HG02798 (cell line): ENCODE results near the gene C19orf25.
"Not testable (repeated sequence)": the region's sequence is repeated elsewhere in the genome, so short reads cannot be mapped to it uniquely, and the experiment has no call there.

Experiments used
- ATAC-seq: cut with Tn5 transposase; IDR thresholded peaks from one replicate; pipeline ENCODE4 v1.9.1; 2021; ENCODE audit warnings: mild to moderate bottlenecking; ENCODE audit not compliant: unreplicated experiment, poor library complexity

The C19orf25 gene

DNA sequence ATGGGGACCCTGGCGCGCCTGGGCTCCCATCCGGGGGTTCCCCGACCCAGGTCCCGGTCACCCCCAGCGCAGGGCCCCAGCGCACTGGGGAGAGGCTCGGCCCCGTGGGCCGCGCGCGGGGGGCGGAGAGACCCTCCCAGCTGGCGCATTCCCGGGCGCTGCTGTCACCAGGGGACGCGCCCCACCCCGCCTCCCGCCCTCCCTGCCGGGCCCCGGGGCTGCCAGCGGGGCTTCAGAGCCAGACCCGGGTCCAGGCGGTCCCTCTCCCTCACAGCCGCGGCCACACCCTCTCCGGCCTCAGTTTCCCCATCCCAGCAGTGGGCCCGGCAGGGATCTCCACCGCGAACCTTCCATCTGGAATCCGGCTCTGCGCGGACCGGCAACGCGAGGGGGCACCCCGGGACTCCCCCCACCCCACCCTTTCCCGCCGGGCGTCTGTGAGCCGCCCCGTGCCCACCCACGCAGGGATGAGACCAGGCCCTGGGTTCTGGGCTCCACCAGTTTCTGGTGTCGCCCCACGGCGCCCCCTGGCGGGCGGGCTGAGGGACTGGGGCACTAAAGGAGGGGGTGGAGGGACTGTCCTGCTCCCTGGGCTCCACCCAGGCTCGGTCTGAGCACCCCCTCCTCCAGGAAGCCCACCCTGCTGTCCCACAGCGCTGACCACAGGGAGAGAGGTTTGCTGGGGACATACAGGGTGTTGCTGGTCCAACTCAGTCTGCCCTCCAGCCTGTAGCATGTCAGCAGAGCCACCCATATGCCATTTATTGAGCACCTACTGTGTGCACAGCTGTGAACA is 34.7 kb upstream of the C19orf25 start:
- ATAC-seq, result no peak

GRCh38 chr19:1512671-1513498 is 33.9 kb upstream of the C19orf25 start, which contains the start of gene ADAMTSL5:
Gene ADAMTSL5, minus strand, starts transcription at chr19:1513019. Its CDS starts 2,076 bp downstream, at chr19:1510943.
- no peak for ATAC-seq

GRCh38 chr19:1511318-1512317 is 32.6 kb upstream of the C19orf25 start:
- ATAC-seq, result no peak

GRCh38 chr19:1510807-1511206 is 31.8 kb upstream of the C19orf25 start:
- no peak for ATAC-seq

DNA sequence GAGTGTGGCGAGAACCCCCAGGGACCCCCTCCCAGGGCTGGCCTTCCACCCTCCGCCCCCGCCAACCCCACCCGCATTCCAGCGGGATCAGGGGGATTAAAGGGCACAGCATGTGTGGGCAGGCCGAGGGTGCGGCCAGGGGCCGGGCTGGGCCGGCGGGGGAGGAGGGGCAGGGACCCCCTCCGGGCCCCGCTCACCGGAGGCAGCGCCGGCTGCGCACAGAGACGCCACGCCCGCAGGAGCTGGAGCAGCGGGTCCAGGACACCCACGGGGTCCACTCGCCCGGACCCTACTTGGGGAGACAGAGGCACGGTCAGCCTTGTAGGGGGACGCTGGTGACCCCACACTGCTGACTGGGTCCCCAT is 31.4 kb upstream of the C19orf25 start:
- no peak for ATAC-seq

DNA sequence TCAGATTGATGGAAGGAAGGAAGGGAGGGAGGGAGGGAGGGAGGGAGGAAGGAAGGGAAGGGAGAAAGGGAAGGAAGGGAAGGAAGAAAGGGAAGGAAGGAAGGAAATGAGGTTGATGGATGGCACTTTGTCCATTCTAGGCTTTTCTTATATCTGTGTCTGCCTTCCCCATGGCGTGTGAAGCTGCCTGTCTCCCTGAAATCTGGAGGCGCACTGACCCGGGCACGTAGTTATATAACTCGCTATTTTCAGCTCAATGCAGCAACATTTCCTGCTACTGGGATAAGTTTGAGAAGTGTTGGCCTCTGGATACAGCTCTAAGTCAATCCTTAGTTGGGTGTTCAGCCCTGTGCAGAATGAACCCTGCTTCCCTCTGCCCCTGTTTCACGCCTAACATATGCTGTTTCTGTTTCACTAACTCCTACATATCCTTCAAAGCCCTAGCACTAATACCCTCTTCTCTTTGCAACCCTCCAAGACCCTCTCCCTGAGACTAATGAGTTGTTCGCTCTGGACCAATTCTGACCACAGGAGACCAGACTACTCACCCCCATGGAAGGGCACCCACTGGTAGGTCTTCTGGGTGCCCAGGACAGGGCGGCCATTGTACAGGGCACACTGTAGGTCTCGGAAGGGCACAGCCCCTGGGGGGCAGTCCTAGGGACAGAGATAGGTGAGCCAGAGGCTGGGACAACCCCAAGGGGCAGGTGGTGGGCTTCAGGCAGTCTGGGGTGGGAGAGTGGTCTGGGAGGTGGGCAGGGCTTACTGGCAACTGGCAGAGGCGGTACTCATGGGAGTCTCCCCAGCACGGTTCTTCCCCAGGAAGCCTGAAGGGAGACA is 30.8 kb upstream of the C19orf25 start:
- ATAC-seq, result no peak

DNA sequence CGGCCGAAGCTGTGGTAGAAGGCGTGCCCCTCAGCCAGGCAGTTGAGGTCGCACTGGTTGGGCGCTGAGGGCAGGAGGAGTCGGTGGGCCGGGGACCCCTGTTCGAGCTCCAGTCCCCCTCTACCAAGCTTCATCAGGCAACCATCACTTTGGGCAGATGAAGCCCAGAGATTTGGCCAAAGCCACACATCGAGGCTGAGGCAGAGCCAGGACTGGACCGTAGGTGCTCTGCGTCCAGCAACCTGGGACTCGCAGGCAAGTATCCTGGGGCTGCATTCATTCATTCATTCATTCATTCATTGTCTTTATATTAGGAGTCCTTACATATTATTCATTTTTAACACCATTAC is 29.5 kb upstream of the C19orf25 start:
- ATAC-seq, result no peak

DNA sequence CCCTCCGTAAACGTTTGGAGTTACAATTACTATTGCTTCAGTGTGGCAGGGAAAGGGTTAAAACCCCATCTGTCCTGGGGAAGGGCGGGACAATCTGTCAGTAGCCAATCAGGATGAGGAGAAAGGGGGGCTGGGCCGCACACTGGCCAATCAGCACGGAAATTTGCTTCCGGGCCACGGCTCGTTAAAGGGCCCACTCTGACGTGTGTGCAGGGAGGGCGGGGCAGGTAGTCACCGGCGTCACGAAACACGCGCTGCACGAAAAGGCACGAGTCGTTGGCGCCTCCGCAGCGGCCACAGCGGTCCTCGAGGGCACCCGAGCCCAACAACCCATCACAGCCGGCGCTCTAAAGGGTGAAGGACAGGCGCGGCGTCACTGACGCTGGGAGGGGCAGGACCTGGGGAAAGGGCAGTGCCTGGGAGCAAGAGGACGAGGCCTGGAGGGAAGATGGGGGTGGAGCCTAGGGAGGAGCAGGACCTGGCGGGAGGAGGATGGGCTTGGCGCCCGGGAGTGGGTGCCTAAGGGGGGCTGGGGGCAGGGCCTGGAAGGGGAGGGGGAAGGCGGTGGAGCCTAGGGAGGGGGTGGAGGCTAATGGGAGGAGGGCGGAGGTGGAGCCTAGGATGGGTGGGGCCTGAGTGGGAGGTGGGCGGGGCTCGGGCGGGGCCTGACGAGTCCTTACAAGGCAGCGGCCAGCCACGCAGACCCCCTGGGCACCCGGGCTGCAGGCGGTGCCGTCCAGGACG is 28.9 kb upstream of the C19orf25 start:
- ATAC-seq, result no peak

- ATAC-seq, result no peak
Measured at GRCh38 chr19:1507192-1507660, 28.2 kb upstream of the C19orf25 start.

DNA sequence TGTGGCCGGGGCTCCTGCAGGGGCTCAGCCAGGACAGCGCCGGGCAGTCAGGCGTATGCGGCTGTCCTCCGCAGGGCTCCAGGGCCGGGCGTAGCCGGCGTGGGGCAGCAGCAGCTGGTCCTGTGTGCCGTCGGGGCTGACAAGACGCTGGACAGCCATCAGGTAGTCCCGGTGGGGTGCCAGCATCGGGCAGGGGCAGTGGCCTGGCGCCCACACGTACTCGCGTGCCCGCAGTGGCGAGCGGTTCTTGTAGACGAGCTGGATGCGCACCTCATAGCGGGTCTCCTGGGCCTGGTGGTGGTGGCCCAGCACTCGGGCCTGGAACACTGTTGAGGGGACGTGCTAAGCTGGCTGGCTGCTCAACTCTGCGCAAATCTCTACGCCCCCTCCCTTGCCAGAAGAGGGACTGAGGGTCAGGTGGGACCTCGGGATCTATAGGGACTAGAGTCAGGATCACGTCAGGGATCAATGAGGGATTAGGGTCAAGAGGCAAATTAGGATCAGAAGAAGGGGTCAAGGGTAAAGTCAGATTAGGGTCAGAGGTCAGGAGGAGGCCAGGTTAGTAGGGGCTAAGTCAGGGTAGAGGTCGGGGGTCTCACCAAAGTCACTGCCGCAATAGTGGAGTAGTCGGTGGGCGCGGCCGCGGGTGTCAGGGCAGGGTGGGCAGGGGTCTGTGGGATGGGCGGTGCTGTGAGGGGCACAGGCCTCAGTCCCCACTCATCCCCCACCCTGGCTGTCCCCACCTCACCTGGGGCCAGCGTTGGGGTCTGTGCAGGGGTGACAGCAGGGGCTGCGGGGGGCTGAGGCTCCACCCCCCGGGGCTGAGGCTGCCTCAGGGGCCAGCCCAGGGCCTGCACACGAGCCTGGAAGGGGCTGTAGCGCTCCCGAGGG is 27.2 kb upstream of the C19orf25 start:
- ATAC-seq, result no peak

DNA sequence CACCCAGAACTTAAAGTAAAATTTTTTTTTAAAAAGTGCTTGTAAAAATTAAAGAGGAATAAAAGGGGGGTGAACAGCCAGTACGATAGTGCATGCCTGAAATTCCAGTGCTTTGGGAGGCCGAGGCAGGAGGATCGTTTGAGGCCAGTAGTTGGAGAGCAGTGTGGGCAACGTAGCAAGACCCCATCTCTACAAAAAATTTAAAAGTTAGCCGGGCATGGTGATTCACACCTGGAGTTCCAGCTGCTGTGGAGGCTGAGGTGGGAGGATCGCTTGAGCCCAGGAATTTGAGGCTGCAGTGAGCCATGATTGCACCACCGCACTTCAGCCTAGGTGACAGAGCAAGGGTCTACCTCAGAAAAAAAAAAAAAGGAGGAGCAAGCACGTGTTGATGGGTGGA is 26.0 kb upstream of the C19orf25 start:
- ATAC-seq, result no peak

- ATAC-seq, result no peak
Measured at GRCh38 chr19:1503925-1504773, 25.1 kb upstream of the C19orf25 start.

- no peak for ATAC-seq
Measured at GRCh38 chr19:1503089-1503924, 24.3 kb upstream of the C19orf25 start.

- ATAC-seq, result no peak
Measured at GRCh38 chr19:1502433-1503088, 23.5 kb upstream of the C19orf25 start.

DNA sequence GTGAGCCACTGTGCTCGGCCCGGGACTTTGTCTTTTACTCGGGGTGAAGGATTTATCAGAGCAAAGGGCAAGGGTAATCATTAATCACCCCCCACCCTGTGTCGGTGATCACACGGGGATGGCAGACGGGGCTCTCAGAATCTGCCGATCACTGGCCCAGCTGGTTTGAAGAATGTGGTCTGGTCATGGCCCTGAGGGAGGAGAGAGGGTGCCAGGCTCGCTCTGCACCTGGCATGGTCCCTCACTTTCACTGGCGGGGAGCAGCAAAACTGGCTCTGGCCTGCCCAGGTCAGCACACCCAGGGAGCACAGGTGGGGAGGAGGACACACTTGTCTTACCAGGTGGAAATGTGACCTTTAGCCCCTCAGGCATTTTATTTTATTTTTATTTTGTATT is 22.2 kb upstream of the C19orf25 start:
- no peak for ATAC-seq

GRCh38 chr19:1499231-1499630 is 20.2 kb upstream of the C19orf25 start:
- ATAC-seq, result not testable (repeated sequence)
